ENCODE data around the gene CDC123. TPM values are rescaled to one million over a fixed set of nuclear protein-coding genes. Genes with fewer than 3 reads are reported as not detected.
A peak's percentile ranks its signal among the peaks of the same experiment; 100 is the strongest.

Gene CDC123
- total RNA-seq, 1 experiment from 2014 or later = 153 TPM

- TF ChIP-seq GABPB1 (CRISPR knock-in tag; IDR thresholded peaks at IDR 0.05) (peak; percentile 71), E2F4 (CRISPR knock-in tag; IDR thresholded peaks at IDR 0.05; ENCODE audit: borderline replicate concordance, low read depth) (no peak), FOXJ3 (CRISPR knock-in tag; IDR thresholded peaks at IDR 0.05; ENCODE audit: borderline replicate concordance) (no peak), SOX15 (CRISPR knock-in tag; IDR thresholded peaks at IDR 0.05) (no peak), CREM (CRISPR knock-in tag; IDR thresholded peaks at IDR 0.05) (peak; percentile 48), TP53 (CRISPR knock-in tag; IDR thresholded peaks at IDR 0.05) (0 out of 2 replicates have a peak, but pooled peaks have one; percentile 52), ZNF416 (CRISPR knock-in tag; IDR thresholded peaks at IDR 0.05) (no peak), SMAD4 (CRISPR knock-in tag; IDR thresholded peaks at IDR 0.05) (0 out of 2 replicates have a peak, but pooled peaks have one; percentile 27), NFE2L1 (CRISPR knock-in tag; IDR thresholded peaks at IDR 0.05) (0 out of 2 replicates have a peak, but pooled peaks have one; percentile 14), SP1 (CRISPR knock-in tag; conservative IDR thresholded peaks at IDR 0.05) (peak; percentile 50), AR (CRISPR knock-in tag; IDR thresholded peaks at IDR 0.05) (no peak), ELF4 (CRISPR knock-in tag; IDR thresholded peaks at IDR 0.05; ENCODE audit: low read depth) (no peak), CBFB (CRISPR knock-in tag; IDR thresholded peaks at IDR 0.05; ENCODE audit: low read depth) (no peak), PREB (CRISPR knock-in tag; IDR thresholded peaks at IDR 0.05; ENCODE audit: borderline replicate concordance) (no peak), TEAD1 (CRISPR knock-in tag; IDR thresholded peaks at IDR 0.05) (no peak)
- TF ChIP-seq, protein P1, sequence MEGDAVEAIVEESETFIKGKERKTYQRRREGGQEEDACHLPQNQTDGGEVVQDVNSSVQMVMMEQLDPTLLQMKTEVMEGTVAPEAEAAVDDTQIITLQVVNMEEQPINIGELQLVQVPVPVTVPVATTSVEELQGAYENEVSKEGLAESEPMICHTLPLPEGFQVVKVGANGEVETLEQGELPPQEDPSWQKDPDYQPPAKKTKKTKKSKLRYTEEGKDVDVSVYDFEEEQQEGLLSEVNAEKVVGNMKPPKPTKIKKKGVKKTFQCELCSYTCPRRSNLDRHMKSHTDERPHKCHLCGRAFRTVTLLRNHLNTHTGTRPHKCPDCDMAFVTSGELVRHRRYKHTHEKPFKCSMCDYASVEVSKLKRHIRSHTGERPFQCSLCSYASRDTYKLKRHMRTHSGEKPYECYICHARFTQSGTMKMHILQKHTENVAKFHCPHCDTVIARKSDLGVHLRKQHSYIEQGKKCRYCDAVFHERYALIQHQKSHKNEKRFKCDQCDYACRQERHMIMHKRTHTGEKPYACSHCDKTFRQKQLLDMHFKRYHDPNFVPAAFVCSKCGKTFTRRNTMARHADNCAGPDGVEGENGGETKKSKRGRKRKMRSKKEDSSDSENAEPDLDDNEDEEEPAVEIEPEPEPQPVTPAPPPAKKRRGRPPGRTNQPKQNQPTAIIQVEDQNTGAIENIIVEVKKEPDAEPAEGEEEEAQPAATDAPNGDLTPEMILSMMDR (IDR thresholded peaks at IDR 0.05) = no peak
Observed at GRCh38 chr10:12195603-12196506, at the start of gene CDC123, which contains the start of gene NUDT5 (continued).

GRCh38 chr10:12150163-12150562 is 45.8 kb upstream of the CDC123 start:
- no peak for TF ChIP-seq PRDM15 (CRISPR knock-in tag; IDR thresholded peaks at IDR 0.05)
- TF ChIP-seq ZSCAN18 (CRISPR knock-in tag; IDR thresholded peaks at IDR 0.05) = no peak
- TF ChIP-seq TEAD4 (CRISPR knock-in tag; IDR thresholded peaks at IDR 0.05) = no peak
- TF ChIP-seq ZNF671 (CRISPR knock-in tag; IDR thresholded peaks at IDR 0.05) = no peak
- TF ChIP-seq NFATC4 (CRISPR knock-in tag; IDR thresholded peaks at IDR 0.05) = no peak
- TF ChIP-seq MXD4 (CRISPR knock-in tag; IDR thresholded peaks at IDR 0.05; ENCODE audit: borderline replicate concordance) = no peak
- Mint-ChIP-seq H3K27ac (peak overlapping the region; percentile 2; the same call in 1 of the 2 replicates), H3K27me3 (ENCODE audit: low read depth) (no peaks in the 10 kb centered on the region), H3K9me3 (no peaks in the 10 kb centered on the region), H3K36me3 (peaks cover 13% of the 10 kb centered on the region), H3K4me1 (no peaks in the 10 kb centered on the region), H3K4me3 (no peak overlapping the region)
- DNase-seq (ENCODE audit: low spot score) (no peak), ATAC-seq (no peak)
- POLR2A ChIA-PET = no interaction called here
- CTCF ChIA-PET = no interaction called here
